HG02623 (cell line): ENCODE results near the gene ZNG1B.
"Not testable (repeated sequence)": the region's sequence is repeated elsewhere in the genome, so short reads cannot be mapped to it uniquely, and the experiment has no call there.

ENCODE experiments used
- ATAC-seq: cut with Tn5 transposase; IDR thresholded peaks from one replicate; pipeline ENCODE4 v1.9.1; 2021; ENCODE audit warnings: moderate library complexity; ENCODE audit not compliant: unreplicated experiment

Gene ZNG1B

DNA sequence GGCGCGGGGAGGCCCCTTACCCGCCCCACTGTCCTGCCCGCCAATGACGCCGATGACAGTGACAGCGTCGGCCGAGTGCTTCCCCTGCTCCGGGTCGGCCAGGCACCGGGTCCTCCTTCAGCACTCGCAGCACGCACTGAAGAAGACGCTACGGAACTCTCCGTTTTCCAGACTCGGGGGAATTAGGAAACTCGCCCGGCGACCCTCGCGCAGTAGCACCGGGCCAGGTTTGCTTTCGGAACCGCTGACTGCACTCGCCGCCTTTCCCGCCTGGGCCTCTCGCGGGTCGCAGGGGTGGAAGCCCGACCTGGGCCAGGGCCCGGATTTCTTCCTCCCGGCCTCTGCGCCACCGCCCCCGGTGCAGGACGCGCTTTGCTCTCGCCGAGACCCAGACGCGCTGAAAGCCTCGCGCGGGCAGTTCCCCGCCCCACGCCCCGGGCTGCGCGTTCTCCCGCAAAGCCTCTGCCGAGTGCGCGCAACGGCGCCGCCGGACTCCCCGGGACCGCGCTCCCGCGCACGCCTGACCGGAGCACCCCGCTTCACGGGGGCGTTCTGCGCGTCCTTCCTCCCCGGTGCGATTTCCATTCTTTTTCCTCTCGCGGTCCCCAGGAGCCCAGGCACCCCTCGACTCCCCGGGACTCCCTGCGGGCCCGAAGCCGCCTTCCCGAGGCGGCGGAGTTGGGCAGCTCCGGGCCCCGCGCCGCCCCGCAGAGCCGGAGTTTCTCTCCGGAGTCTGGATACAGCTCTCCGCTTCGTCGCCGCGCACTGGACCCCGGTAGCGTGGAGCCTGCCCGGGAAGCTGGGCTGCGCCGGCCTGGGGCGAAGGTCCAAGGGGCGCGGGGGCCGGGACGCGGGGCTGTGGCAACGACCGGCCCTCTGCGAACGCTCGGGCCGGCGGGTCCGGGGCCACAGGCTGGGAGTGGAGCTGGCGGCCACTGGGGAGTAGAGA, 65.9 kb downstream of the ZNG1B start:
- not testable (repeated sequence) for ATAC-seq

DNA sequence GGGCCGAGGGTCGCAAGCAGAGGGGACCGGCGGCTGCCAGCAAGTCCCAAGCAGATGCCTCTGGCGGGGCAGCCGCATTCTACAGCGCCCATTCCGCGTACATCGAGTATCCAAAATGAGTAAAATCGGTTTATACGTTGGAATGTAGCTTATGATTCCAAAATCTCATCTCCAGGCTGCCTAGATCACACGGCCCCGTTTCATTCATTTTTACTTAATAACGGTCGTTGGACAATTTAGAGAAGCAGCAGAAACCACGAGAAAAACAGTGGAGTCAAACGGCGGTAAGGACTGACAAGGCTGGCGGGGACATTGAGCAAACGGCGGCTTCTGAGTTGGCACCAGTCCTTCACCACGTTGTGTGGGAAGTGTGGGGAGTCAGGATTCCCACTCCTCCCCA, 66.6 kb downstream of the ZNG1B start:
- not testable (repeated sequence) for ATAC-seq

DNA sequence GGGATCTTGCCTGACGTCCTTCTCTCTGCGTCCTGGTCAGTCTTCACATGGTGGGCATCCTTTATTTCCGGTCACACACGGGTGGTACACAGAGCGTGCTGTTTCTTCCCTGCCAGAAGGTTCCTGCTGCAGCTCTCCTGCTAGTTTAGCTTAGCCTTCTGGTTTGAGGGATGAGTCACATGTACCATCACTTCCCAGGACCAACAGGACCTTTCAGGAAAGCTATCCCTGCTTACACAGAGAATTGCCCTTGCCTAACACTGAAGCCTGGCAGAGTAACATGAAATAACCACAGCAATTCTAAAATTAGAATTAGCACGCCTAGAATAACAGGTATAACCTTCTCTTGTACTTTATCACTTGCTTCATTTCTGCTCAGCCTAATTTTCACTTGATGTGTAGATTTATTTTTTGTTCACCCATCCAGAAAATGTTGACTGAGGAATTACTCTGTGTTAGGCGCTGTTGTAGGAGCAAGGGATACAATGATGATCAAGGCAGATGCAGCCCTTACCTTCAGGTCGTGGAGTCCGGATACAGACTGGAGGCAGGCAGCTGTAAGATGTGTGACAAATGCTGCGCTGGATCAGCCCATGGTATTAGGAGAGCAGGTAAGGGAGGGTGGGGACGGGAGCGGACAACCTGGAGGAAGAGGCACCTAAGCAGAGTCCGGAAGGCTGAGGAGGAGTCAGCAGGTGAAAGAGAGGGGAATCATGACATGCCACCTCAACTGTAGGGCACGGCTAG, 70.1 kb downstream of the ZNG1B start:
- ATAC-seq: not testable (repeated sequence)

DNA sequence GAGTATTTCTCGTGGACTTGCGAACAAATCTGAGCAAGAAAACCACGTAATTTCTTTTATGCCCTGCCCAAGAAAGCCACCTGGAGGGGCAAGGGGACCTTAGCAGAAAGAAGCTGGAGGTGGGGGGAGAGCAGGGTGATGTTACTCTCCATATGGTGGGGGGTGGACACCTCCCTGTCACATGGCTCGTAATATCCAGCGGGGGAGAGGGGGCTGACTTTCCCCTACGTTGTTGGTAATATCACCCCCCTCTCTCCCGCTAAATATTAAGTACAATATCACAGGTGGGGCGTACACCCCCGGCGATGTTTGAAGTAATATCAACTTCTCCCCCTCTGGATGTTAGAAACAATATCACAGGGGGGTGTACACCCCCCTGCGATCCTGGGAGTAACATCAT, 70.7 kb downstream of the ZNG1B start:
- ATAC-seq: not testable (repeated sequence)

DNA sequence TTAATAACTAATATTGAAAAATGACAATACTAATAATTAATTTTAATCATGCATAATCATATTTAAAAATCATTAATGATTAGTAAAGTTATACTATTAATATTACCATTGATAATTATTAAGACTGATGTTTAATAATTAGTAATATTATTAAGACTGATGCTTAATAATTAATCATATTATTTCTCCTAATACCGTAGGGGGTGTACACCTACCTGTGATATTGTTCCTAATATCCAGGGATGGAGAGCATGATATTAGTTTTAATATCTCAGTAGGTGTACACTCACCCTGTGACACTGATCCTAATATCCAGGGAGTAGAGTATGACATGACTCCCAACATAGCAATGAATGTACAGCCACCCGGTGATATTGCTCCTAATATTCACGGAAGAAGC, 73.4 kb downstream of the ZNG1B start:
- not testable (repeated sequence) for ATAC-seq

DNA sequence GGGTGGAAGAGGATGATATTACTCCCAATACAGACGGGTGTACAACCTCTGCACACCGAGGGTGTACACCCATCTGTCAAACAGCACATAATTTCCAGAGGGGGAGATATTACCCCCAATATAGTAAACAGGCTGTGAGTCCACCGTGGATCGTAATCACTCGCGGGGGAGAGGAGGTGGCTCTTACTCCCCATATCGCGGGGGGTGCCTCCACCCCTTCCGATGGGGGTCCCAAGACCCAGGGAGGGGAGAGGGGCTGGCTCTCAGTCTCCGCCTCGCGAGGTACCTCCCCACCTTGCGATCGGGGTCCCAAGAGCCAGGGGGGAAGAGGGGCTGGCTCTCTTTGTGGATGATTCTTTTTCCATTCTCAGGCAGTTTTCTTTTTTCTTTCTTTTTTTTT, 74.4 kb downstream of the ZNG1B start:
- not testable (repeated sequence) for ATAC-seq

DNA sequence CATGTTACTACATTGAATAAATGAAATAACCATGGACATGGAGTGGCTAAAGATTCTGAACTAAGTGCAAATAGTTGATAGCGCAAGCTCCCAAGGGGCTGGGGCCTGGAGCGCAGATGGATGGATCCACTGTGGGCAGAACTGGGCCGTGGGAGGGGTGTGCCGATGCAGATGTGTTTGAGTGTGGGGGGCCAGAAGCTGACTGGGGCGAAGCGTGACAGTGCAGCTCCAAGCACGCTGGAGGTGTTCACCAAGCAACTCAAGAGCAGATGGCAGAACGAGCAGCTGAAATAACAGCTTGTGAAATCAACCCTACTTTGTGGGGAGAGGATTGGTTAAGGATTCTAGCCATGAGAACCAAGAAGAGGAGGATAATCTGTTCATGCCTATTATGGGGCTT, 78.0 kb downstream of the ZNG1B start:
- ATAC-seq: not testable (repeated sequence)

DNA sequence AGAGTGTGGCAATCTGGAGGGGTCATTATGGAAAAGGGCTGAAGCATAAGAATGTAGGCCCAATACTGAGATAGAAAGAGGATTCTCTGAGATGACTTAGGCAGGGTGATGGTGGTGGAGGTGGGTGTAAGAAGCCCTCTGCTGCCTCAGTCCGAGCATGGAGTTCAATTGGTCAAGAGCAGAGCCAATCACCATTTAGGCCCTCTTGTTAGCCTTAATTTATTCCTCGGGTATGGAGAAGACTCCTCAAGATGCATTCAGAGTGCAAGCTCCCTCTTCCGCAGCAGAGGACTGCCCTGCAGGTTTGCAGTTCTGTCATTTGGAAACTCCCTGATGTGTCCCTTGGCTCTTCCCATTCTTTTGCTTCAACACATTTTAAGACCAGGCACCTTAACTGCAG, 78.5 kb downstream of the ZNG1B start:
- ATAC-seq: not testable (repeated sequence)

DNA sequence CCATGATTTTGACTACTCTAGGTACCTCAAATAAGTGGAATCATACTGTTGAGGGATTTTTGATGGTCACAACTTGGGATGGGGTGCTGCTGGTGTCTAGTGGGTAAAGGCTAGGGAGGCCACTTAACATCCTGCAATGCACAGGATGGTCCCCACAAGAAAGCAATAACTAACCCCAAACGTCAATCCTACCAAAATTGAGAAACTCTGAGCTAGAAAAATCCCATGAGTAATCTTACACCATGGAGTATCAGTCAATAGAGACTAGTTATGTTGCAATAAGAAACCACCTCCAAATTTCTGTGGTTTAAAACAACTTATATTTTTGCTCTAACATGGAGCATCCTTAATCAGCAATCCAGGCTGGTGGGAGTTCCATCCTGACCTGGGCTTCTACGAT, 79.5 kb downstream of the ZNG1B start:
- not testable (repeated sequence) for ATAC-seq

DNA sequence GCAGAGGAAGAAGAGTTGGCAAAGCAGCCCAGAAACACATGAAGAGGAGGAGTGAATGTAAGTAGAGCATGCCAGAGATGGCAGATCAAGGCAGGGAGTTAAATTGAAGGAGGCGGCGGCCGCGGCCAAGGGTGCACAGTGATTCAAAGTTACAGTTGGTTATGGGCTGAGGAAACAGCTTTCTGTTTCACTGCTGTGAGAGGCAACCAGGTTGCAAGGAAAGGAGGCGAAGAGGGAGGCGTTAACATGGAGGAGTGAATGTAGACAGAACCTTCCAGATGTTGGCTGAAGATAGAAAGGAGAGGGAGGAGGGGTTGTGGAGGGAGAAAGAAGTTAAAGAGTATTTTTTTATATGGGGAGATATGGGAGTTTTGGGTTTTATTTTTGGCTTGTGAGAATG, 83.3 kb downstream of the ZNG1B start:
- ATAC-seq: not testable (repeated sequence)

DNA sequence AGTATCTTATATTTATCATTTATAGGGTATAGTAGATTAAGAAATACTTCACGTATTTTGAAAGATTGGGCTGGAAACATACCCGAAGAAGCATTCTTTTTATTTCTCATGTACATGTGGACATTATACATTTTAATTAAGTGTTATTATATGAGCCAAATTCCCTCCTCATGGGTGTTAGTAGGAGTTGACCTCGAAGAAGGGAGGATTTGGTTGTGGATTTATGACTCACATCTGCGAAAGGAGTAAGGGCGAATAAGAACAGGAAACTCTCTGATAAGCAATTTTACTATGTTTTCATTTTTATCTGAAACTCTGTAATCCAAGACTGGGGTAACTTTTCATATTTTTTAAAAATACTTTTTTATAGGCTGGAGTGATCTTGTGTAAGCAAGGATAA, 84.0 kb downstream of the ZNG1B start:
- ATAC-seq: not testable (repeated sequence)

DNA sequence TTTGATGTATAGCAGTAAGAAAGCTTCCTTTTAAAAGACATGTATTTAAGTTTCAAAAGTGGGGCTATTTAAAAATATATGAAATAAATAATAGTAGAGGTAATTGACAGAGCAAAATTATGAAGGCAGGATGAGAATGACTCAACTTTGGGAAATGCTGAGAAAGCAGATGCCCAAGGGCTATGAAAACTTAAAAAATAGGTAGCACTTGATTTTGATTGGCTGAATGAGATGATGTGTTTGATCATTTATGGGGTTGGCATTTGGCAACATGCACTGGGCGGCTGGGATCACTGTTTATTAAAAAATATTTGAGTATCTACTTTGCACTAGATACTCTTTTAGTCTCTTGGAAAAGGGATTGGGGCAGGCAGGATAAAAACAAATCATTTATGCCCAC, 87.5 kb downstream of the ZNG1B start:
- not testable (repeated sequence) for ATAC-seq

DNA sequence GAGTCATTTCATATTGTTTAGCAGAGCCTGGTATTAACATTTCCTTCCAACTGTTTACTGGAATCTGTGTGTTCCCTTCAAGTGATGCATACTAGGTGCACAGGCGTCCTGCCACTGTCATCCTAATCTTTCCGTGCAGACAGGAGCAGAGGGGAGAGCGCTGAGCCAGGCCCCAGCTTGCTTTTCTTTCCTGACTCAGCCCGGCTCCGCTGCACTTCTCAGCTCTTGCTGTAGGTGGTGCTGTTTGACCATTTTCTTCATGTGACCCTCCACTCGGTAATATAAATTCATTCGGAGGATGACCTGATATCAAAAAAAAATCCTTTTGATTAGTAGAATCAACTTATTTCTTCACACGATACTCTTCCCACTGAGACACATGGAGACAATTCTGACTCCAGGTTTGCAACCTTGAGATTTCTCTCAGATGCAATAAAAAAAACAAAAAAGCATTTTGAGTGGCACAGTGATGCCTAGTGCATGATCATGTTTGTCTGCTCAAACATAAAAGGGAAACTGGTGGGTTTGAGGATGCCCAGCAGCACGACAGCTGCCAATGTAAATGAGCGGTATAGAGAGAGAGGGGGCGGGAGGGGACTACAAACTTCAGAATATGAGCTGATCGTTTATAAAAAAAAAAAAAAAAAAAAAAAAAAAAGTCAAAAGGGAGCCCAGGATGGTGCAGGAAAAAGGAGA, 90.0 kb downstream of the ZNG1B start:
- not testable (repeated sequence) for ATAC-seq

DNA sequence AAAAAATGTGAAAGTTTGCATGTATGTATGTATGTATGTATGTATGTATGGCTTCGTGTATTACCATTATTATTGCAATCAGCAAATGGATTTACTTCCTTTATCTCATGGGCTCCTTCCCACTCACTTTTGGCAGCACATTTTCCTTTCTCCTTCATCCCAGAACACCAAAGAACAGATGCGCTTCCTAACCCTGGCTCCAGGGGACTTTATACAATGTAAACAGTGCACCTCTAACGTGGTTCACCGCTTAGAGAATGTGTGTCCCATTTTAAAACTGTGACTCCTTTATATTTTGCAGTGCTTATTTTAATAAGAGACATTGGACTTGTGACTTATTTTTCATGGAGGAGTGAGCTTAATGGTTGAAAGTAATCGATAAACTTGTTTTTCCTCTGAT, 90.6 kb downstream of the ZNG1B start:
- not testable (repeated sequence) for ATAC-seq

DNA sequence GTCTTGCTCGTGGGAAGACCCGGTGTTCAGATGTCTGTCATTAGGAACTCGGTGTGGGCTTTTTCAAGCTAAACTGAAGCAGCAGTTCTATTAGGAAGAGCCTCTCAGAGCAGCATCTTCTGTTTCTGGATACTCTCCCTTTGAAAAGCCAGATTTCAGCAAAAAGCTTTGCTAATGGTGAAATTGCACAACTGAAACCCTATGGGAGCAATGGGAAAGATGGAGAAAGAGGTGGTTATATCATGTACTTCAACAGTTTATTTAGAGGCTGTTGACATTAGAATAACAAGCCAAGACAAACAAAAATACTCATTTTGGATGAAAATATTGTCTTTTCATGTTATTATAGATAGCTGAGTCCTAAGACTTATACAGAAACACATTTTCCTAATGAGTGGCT, 91.4 kb downstream of the ZNG1B start:
- ATAC-seq: not testable (repeated sequence)

DNA sequence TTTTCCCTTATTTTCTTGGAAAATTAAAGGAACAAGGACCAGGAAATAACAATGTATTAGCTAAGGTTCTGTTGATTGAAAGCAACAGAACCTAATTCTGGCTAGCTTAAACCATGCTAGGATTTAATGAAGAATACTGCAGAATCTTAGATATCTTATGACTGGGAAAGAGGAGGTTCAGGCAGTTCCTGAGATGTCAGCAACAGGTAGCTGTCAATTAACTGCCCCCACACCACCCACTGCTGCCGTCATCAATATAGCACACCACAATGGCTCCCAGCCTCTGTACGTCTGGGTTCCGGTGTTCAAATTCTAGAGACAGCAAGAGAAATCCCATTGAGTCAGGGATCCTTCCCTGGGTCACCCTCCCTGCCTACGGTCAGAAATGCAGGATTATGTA, 95.5 kb downstream of the ZNG1B start:
- ATAC-seq: not testable (repeated sequence)

DNA sequence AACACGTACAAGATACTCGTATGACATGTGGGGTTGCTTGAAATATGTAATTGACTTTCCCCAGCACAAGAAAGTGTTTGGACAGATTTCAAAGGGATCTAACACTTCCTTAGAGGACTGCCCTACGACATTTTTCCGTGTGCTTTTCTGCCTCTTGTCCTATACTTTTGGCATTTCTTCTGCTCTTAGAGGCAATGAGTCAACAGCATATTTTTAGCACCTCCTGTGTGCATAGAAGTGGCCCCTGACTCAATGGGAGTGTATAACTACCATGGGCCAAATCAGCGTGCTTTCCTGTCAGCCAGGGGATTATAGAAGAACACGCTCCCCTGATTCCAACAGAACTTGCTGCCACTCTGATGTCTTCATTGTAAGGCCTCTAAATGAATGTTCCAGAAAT, 99.1 kb downstream of the ZNG1B start:
- ATAC-seq: not testable (repeated sequence)

DNA sequence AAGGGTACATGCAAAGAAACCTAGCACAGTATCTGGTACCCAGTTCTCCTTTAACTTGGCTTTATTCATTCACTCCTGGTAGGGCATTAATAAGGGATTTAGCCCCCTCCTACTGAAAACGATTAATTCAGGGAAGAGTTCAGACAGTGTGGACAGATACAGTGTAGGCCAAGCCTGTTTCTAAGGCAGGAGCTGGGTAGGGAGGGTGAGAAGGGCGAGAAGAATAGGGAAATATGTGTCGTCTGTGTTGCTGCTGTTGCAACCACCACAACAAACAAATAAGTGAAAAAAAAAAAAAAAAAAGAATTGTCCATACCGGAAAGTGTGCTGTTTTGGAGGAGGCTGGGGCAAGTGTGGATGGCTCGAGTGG, 103.3 kb downstream of the ZNG1B start:
- ATAC-seq: not testable (repeated sequence)

DNA sequence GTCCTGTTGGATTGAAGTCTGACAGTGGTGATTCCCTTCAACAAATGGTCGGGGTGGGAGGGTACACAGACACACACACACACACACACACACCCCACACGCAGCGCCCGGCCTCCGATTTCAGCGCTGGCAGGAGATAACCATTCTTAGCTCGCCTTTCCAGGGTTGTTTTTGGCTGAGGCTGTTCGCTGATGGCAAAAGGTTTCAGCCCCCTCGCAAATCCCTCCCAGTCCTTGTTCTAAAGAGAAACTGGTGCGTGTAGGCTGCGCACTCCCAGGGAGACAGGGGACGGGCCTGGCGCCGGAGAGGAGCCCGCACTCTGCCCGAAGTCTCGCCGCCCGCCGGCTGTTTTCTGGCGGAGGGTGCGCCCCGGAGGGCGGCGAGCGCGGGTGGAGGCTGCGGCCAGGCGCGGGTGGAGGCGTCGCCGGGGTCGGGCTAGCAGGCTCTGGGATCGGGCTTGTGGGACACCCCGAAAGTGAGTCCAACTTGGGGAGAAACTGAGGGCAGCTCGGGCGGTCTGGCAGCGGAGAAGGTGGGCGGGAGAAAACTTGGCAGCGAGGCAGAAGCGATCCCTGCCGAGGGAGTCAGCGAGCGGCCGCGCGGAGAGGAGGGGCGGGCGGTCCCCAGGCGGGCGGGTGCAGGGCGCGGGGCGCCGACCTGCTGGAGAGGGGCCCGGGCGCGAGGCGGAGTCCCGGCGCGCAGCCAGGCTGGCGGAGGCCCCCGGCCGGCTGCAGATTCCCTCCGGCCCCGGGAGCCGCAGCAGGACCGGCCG, 103.9 kb downstream of the ZNG1B start:
- ATAC-seq: not testable (repeated sequence)

DNA sequence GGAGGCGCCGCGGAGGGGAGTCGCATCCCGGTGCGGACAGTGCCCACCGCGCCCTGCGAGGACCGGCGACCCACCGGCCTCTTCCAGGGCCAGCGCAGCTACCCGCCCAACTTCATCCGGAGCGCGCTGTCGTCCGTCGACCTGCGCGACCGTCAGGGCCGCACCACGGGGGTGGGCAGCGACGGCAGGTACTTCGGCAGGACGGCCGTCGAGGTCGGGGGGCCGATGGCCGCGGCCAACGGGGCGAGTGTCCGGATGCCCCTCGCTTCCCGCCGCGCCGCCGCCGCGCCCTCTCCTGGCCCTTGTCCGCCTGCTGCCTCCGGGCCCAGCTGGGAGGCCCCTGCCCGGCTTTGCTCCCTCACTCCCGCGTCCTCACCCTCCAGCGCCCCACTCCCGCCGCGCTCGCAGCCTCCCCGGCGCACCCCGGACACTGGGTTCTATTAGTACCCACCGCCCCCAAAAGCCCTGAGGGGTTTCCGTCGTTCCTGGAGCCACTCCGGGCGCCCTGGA, 104.5 kb downstream of the ZNG1B start:
- ATAC-seq: not testable (repeated sequence)
